Measurements from ENCODE around the gene LRP2.

- TF ChIP-seq YY1 (IDR thresholded peaks at IDR 0.05; ENCODE audit: insufficient read depth, insufficient read length) (no peak), ZNF274 (IDR thresholded peaks at IDR 0.05; ENCODE audit: low read depth, low read length) (no peak)
These were observed 107.6 kb downstream of the LRP2 start for GRCh38 chr2:169254774-169255173.
